DMS153 (cell line): ENCODE data around the gene RBM25.
A peak's percentile ranks its signal among the peaks of the same experiment; 100 is the strongest.

Experiments used
- DNase-seq: peaks from one replicate; lab custom pipeline; 2025; lab: John Stamatoyannopoulos, UW

Gene RBM25

DNA sequence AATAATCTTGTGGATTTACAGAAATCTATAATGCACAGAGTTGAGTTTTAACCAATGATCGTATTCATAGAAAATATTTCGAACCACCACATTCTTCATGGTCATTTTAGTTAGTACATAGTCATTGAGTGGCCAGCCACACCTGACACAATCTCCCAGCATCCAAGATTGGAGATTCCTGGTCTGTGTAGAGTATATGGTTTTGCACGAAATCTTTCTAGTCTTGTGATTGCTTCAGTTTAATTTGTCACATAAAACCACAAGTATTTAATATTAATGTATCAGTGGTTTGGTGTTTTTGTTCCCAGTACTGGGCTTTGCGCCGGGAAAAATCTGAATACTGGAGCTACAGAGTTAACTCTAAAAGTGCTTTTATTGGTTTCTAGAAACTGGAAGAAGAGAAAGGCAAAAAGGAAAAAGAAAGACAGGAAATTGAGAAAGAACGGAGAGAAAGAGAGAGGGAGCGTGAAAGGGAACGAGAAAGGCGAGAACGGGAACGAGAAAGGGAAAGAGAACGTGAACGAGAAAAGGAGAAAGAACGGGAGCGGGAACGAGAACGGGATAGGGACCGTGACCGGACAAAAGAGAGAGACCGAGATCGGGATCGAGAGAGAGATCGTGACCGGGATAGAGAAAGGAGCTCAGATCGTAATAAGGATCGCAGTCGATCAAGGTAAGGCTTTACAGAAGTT lies 44.6 kb downstream of the RBM25 start:
- no peak for DNase-seq

GRCh38 chr14:73105050-73105449 lies 46.7 kb downstream of the RBM25 start:
- DNase-seq: no peak

DNA sequence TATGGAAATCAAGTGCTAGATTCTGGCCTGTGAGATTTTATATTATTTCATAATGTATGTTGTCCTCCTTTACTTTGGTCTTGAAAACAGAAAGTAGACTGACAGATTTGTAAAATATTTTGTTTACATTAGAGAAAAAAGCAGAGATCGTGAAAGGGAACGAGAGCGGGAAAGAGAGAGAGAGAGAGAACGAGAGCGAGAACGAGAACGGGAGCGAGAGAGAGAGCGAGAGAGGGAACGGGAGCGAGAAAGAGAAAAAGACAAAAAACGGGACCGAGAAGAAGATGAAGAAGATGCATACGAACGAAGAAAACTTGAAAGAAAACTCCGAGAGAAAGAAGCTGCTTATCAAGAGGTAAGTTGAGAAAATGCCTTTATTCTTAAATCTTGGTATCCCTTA lies 47.4 kb downstream of the RBM25 start:
- DNase-seq: no peak

- no peak for DNase-seq
Measured at GRCh38 chr14:73116079-73116665, 57.8 kb downstream of the RBM25 start.

GRCh38 chr14:73124180-73124894 lies 66.0 kb downstream of the RBM25 start:
- DNase-seq: no peak

DNA sequence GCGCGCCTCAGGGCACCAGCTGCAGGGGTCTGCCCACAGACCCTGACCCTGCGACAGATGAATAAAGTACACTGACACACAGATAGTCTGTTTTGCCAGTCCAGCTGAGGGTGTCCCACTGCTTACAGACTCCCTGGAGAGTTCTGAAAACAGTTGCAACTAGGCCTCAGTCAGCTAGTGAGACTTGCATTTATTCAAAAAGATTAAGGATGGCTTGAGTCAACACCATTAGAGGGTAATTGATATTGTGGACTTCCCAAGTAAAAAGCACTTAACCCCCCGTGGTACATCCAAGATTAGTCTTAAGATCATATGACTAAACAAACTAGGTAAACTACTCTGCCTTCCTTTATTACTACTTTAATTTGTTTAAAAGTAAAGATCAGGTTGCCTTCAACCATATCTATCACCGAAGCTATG lies 66.8 kb downstream of the RBM25 start:
- DNase-seq: no peak

GRCh38 chr14:73125746-73126145 lies 67.4 kb downstream of the RBM25 start:
- no peak for DNase-seq

- no peak for DNase-seq
Measured at GRCh38 chr14:73133795-73134194, 75.5 kb downstream of the RBM25 start.

GRCh38 chr14:73136085-73136386 lies 77.7 kb downstream of the RBM25 start:
- no peak for DNase-seq

- peak; percentile 81 for DNase-seq
Measured at GRCh38 chr14:73136387-73137225, 78.3 kb downstream of the RBM25 start, which contains the start of gene PSEN1. Gene PSEN1 (plus strand): TSS chr14:73136507. CDS start chr14:73148020, 11,513 bp downstream.

GRCh38 chr14:73140811-73141323 lies 82.5 kb downstream of the RBM25 start:
- DNase-seq: no peak

DNA sequence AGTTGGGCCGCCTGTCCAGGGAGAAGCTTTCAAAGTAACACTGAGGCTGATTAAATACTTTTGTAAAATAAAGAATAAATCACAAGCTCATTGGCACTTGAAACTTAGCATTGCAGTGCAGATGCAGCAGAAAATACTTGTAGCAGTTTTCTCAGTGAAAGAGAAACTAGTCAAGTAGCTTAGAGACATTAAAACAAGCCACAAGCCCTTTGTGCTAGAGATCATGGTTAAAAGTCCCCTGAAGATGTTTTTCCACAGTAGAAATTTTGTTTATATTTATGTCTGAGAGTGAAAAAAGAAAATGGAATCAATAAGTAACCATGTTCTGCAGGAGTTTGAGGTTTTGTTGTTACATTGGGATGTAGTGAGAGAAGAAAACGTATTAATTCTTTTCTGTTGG lies 83.9 kb downstream of the RBM25 start:
- DNase-seq: no peak

DNA sequence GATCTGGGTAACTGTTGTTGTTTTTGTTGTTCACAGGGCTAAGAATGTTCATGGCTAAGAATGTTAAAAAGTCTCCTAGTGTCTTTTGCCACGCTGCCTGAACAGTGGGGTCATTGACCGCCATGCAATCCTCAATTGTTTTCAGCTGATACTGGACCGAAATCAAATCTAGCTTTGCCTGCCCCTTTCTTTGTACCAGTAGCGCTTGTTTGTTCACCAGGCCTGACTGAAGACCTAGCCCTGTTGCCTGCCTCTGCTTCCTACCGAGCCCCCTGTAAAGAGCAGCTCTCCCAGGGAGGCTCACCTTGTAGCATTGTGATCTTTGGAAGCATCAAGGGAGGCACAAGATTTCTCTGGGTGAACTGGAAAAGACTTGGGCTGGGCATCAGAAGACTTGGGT lies 84.7 kb downstream of the RBM25 start:
- no peak for DNase-seq

GRCh38 chr14:73143617-73144016 lies 85.3 kb downstream of the RBM25 start:
- no peak for DNase-seq

DNA sequence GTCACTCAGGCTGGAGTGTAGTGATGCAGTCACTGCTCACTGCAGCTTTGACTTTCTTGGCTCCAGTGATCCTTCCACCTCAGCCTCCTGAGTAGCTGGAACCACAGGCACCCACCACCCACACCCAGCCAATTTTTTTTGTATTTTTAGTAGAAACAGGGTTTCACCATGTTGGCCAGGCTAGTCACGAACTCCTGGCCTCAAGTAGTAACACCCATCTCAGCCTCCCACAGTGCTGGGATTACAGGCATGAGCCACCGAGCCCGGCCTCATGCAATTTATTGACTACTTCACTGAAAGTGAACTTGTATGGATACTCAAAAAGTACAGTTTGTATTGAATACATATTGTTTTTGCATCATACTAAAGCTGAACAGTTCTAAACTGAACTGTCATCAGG lies 87.0 kb downstream of the RBM25 start:
- no peak for DNase-seq

DNA sequence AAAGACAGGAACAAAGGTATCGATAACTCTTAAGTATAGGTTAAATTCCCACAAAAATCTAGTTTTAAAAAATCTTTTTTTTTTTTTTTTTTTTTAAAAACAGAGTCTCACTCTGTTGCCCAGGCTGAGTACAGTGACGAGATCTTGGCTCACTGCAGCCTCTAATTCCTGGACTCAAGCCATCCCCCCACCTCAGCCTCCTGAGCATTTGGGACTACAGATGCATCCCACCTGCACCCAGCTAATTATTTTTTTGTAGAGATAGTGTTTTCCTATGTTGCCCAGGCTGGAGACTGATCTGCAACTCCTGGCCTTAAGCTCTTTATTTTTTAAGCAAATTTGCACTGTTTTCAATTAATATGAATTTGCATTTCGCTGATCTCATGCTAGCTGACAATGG lies 87.8 kb downstream of the RBM25 start:
- no peak for DNase-seq

- no peak for DNase-seq
Measured at GRCh38 chr14:73149753-73150152, 91.4 kb downstream of the RBM25 start.

DNA sequence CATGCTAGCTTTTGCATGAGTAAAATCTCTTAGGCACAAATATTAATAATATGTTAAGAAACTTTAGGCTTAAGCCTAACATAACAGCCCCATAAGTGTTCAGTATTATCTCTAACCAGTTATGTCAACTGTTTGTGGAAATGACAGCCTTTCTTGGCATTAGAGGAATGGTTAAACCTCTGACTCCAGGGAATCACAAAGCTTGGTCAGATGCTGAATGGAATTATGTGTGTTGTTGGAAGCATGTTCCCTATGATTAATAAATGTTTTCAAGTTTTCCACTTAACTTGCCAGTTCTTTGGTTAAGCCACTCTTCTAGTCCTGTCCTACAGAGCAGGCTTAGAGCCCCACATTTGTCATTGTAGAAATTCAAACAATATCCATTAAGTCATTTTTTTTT lies 94.9 kb downstream of the RBM25 start:
- no peak for DNase-seq

- no peak for DNase-seq
Measured at GRCh38 chr14:73162251-73162650, 103.9 kb downstream of the RBM25 start.

- no peak for DNase-seq
Measured at GRCh38 chr14:73166399-73166798, 108.1 kb downstream of the RBM25 start.

DNA sequence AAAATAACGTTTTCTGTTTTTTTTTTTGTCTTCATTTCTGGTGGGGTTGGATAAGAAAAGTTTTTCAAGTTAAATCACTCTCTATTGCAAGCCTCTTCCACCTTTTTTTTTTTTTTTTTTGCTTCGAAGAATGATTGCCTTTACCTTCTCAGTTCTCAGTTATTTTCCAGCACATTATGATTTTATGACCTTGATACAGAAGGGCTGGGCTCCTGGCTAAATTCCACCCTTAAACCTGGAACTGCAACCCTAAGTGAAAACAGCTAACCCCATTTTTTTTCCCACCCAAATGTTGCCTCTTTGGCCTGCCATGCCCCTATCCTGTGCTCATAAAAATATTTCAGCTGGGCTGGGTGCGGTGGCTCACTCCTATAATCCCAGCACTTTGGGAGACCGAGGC lies 109.4 kb downstream of the RBM25 start:
- no peak for DNase-seq

DNA sequence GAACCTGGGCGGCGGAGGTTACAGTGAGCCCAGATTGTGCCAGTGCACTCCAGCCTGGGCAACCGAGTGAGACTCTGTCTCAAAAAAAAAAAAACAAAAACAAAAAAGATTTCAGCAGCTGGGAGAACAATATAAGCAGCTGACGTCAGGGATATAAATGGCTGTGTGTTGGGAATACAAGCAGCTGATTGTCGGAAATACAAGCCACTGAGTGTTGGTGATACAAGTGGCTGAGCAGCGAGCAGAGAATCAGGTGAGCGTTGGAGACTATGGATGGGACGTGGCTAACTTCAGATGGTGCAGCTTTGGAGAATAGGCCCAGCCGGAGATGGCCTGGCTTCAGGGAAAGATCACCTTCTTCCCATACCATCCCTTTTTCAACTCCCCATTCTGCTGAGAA lies 109.9 kb downstream of the RBM25 start:
- DNase-seq: no peak
